Measurements from ENCODE around the gene AFG1L.
"Not testable (repeated sequence)": the region's sequence is repeated elsewhere in the genome, so short reads cannot be mapped to it uniquely, and the experiment has no call there.

The AFG1L gene

DNA sequence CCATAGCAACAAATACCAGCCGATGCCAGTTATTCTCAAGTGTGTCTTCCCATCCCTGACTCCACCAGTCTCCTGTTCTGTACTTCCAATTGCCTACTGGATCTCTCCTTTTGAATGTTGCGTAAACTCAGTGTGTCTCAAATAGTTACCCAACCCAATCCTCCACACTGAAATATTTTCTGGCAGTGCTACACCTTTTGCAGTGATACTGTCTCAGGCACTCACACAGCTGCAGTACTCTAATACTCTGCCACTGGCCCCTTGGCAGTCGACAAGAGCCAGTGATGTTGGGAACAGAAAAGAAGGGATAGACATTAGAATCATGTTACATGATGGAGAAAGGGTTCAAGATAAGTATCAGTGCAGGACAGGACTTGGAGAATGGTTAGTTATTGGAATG is 234.0 kb downstream of the AFG1L start:
- DNase-seq = no peak

DNA sequence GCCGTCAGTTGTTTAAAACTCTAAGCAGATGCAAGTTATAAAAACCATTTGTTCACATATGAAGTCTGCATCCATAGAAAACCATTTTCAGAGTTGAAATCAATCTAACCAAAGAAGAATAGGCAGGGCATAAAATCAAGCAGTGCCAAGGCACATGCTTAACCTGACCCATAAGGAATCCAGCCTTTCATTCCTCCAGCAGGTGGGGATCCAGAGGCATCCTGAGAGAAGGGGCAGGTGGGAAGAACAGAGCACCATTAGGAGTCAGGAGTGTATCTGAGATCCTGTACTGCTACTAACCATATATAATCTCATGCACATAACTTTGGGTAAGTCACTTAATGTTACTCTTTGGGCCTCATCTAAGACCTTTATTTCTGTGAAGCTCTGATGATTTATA is 236.5 kb downstream of the AFG1L start:
- DNase-seq = no peak

DNA sequence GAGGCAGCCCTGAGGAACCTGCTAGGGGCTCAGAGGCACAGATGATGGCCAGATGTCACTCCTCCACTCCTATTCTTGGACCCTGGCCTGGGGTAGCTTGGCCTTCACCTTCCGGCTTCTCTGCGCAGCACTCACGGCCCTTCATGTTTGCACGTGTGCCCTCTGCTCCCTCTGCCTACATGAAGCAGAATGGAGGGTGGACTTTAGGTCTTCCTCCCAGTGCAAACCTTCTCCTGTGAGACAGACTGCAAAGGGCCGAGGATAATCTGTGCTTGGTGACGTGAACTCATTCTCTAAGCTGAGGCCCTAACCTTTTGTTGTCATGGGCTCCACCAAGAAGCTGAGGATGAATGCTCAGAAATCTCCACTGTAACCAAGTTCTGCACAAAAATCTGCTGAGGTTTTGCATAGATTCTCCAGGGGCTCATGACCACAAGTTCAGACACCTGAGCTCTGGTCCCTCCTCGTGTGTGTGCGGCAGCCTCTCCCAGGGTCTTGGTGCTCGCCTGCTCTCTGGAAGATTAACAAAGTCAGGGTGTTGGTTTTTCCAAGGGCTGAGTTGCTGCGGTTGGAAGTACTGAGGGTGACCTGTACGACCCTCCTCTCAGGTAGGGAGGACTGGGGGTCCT is 240.4 kb downstream of the AFG1L start:
- DNase-seq = no peak

DNA sequence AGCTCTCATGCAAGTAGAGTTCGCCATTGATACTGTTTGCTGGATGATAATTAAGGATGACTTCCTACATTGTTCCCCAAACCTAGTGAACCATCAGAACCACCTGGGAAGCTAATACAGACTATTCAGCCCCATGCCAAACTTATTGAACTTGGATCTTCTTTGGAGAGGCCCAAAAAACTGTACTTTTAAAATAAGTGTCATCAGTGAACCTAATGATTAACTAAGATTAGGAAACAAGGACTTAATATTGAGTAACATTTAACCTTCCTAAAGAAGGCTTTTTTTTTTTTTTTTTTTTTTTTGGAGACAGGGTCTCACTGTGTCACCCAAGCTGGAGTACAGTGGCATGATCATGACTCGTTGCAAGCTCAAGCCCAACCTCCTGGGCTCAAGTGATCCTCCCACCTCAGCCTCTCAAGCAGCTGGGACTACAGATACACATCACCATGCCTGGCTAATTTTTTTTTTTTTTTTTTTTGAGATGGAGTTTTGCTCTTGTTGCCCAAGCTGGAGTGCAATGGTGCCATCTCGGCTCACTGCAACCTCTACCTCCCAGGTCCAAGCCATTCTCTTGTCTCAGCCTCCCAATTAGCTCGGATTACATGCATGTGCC is 241.2 kb downstream of the AFG1L start:
- DNase-seq = not testable (repeated sequence)

DNA sequence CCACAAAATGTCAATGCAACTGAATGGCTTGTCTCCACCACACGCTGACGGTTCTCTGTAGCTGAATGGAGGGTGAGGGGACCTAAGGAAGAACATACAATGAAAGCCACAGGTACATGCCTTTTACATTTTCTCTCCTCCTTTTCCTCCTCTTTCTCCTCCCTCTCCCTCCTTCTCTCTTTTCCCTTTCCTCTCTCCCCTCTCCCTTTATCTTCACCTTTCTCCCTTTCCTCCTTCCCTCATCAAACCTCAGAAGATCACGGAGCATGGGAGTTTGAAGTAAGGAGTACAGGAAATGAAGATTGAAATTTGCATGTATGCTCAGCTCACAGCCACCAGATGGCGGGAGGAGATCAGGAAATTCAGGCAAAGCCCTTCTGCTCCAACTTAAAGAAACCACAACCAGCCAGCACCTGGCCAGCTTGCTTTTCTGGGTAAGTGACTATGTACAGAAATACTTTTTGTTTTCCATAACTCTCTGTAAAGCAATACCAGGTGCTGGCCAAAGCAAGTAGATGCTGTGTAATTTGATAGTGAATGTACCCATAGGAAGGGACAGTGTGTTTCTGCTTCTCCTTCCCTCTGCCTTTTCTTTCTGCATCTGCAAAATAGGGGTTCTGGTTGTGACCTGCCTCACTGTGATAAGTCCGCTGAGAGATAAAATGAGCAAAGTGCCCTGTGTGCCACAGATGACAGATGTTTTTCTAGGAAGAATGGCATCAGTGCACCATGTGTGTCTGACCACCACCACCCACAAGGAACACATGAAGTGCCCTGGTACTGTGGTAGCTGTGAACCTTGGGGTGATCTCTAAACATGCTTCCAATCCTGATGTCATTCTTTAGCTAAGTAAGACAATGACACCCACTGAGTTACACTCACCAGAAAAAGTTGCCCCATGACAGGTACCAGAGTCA is 247.2 kb downstream of the AFG1L start:
- DNase-seq = peak; percentile 67

DNA sequence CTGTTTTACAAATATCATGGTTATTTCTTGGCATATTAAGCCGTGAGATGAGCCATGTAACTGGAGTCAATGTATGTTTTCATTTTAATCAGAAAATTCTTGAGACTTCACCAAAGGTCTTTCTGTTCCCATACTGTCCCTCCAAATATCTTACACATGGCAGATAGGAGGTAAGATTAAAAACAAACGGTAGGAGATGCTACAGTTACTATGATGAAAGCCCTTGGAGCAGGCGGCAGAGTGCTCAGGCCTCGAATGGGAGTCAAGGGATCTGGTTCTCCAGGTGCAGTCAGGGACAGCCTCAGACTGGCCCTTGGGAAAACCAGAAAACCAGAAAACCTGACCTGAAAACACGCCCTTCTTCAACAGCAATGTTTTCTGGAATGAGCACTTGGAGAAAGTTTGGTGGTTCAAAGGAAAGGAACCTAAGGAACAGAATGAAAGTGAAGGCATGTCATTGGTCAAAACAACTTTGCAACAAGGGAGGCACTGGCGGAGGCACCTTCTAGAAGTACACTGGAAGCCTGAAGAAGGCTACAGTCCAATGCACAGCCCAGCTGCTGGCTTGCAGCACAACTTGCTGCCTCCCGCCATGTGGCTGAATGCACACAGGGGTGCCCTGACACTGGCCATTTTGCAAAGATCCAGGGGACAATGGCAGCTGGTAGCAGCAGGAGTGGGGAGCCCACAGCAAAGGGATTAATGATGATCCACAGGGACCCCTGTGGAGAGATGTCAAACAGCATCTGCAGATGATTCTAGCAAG is 248.5 kb downstream of the AFG1L start:
- DNase-seq = no peak

DNA sequence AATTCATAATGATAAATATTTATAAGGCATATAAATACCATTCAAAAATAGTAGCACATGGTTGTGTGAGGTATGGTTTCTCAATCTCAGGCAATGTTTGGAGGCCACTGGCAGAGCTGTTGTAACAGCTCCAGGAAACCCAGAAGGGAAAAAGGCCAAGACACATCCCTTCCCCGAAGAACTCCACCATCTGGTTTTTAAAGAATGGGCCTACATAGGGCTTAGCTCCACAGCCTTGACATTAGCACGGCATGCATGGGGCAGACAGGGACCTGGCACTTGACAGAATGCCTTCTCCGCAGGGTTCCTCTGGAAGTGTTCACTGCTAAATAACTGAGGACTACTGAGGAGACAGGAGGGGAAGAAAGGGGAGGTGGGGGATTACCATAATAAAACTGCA is 249.8 kb downstream of the AFG1L start:
- no peak for DNase-seq

- no peak for DNase-seq
These were observed 251.5 kb downstream of the AFG1L start for GRCh38 chr6:108546079-108547049.

DNA sequence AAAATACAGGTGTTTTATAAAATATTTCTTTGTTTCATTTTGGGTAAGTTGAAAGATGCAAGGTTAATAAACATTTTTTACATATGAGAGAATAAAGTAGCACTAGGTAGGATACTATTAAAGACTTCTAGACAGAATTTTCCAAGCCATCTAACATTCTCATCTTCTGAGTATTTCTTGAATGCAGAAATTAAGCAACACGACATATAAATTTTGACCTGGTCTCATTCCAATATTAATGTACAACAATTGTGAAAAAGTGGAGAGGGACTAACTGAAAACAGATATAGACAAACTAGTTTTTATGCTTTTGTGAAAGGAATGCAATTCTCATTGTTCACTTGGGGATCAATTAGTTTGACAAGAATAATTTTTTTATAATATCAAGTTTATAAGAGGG is 254.4 kb downstream of the AFG1L start:
- DNase-seq = no peak

- no peak for DNase-seq
These were observed 254.9 kb downstream of the AFG1L start for GRCh38 chr6:108549741-108550140.

DNA sequence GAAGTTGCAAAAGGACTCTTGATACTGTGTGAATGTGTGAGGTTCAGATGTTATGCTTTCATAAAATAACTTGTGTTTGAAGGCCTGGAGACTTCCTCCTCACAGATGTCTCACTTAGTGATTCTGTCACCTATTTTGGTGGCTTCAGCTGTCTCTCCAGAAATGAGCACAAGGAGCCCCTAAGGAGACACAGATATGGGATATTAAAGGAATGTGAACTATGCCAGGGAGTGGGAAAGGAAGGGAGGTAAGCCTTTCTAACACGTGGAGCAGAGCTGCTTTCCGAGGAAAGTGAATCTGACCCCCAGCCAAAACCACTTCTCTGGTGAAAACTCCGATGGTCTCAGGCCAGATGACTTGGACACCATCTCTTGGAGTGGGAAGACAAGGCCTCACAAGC is 255.4 kb downstream of the AFG1L start:
- no peak for DNase-seq

DNA sequence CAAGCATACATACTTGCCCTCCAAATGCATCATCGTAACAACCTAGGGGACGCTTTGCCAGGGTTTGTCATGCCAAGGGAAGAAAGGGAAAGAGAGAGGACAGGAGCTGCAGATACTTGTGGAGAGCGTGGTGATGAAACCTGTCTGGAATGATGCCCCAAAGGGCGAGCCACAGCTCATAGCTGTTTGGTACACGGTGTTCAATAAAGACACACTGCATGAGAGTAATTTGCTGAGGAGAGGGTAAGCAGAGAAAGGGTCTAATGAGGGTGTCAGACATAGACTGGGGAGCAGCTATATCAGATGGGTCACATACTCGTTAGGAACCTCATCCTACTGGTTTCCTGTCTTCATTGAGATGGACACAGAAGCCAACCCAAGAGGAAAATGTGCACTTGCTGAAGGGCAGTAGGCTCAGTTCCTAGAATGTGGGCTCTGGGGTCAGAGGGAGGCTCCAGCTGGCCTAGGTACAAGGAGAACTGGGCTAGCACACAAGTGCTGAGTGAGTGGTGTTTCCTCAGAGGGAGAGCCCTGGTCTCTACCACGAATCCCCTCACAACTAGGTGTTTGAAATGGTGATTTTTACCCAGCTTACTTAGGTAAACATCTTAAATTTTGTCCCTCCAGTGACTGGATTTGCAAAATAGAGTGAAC is 260.7 kb downstream of the AFG1L start:
- DNase-seq = no peak

GRCh38 chr6:108556250-108556649 is 261.4 kb downstream of the AFG1L start:
- no peak for DNase-seq

DNA sequence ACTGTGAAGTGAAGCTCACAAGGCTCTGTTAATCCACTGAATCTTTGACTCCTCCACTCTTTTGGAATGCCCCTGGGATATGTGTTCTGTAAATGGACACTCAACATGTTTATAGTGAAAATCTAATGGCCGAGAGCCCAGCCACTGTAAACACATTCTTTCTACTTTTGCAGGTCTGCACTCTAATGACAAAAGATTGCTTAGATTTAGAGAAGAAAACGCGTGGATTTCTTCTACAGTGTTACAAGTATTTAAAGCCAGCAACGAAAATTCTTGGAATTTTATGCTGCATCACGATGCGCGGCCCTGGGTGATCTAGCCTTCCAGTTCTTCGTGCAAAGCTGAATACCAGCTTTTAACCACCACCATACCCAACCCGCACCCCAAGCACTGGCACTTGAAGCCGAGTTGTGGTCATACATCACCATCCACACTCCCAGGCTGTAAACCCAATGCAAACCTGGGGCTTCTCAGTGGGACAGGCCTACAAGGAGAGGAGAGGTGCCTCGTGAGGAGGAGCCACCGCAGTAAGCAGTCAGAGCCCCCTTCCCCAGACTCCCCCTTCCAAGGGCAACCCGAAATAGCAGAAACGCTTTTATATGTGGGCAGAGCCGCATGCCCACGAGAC is 262.1 kb downstream of the AFG1L start:
- peak; percentile 23 for DNase-seq

- peak; percentile 82 for DNase-seq
These were observed 262.9 kb downstream of the AFG1L start for GRCh38 chr6:108557494-108558371.

DNA sequence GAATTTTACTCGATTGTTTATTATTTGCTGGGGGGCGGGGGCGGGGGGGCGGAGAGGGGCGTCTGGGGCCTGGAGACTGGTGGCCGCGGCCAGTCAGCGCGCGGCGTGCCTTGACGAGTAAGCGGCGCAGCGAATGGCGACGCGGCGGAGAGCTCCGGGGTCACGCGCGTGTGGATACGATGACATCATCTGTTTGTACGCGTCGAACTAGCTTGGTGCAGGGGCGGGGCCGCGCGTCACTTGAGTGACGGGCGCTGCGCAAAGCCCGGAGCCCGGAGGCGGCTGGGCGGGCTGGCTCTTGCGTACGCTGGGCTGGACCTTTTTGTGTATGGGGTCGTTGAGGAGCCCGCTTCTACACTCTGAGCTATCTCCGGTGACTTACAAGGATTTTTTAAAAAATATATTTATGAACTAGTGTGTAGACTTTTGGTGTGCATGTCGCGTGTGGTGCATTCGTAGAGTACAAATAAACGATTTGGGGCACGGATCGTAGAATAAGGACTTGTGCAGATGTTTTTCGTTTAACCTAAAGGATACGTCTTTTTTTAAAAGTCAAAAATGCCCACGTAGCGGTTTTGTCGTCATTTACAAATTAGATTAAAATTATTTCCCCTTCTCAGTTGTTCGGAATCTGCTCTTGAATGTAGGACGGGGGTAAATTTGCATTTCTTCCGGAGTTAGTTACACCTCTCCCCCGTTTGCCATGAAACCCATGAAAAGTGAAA is 263.7 kb downstream of the AFG1L start:
- DNase-seq = peak; percentile 96

DNA sequence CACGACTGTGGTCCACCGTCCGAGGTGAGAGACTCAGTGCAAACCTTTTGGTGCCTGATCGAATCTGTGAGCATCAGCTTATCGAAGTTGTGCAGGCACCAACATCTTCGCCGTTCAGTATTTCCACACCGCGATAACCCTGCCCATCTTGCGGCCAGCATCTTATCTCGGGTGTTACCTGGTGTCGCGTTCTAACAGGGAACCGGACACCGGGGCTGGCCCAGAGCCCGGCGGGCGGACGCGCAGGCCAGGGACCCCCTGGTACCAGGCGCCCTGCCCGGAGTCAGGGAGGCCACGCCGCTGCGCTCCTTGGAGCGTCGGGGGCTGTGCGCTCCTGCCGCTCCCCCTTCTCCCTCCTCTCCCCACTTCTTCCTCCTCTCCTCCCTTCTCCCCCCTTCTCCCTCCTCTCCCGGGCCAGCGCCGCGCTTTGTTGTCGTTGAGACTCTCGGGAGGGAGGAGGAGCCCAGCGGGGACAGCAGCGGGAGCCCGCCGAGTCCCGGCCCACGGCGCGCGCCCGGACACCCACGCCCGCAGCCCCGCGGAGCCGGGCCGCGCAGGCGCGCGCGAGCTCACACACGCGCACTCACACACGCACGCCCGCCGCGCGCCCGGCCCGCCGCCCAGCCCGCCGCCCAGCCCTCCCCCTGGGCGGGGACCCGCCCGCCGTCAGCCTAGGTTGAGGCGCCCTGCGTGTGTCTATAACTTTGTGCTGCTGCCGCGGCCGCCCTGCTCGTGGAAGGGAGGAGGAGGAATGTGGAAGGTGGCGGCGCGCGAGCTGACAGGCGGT is 264.4 kb downstream of the AFG1L start:
- peak; percentile 85 for DNase-seq

GRCh38 chr6:108559884-108560462 is 265.1 kb downstream of the AFG1L start:
- DNase-seq = no peak

Data from activated CD8-positive, alpha-beta memory T cell treated with anti-CD3 and anti-CD28 coated beads, Interleukin-2, amount 50 U/mL, for 4 hours (primary cell).